A673 (cell line): ENCODE data around the gene LATS2. TPM values are rescaled to one million over a fixed set of nuclear protein-coding genes. Genes with fewer than 3 reads are reported as not detected.
A peak's percentile ranks its signal among the peaks of the same experiment; 100 is the strongest.

Source experiments
- BruUV-seq: library from RNA; stranded (reverse); fragments of 400-500 nt; replicated peaks from 2 replicates; lab custom pipeline; 2021; lab: Mats Ljungman, UMichigan
- CTCF ChIA-PET: fragments of 300-600 bp; sonication (Branson Sonifier 250); formaldehyde crosslinking; loops from one replicate; lab custom pipeline; 2022; ENCODE audit warnings: antibody characterized with exemption; lab: Charles Lee
- POLR2A ChIA-PET: fragments of 300-600 bp; sonication (Branson Sonifier 250); formaldehyde crosslinking; loops from one replicate; lab custom pipeline; 2022; ENCODE audit warnings: antibody characterized with exemption; ENCODE audit not compliant: low non-redundant PET; lab: Charles Lee
- DNase-seq: peaks from one replicate; pipeline ENCODE4 v3.0.0-alpha.2; 2015; ENCODE audit warnings: low spot score
- H3K27ac ChIP-seq: fragments of 200-600 bp; sonication (generic); 2 replicates; pipeline ENCODE4 v1.5.1; 2016; ENCODE audit warnings: mixed run types, low read depth, mild to moderate bottlenecking, mixed read lengths, antibody characterized with exemption, low read length; ENCODE audit not compliant: poor library complexity, severe bottlenecking
- H3K27me3 ChIP-seq: fragments of 200-600 bp; sonication (generic); replicated peaks from 2 replicates; pipeline ENCODE4 v1.6.1; 2017; ENCODE audit warnings: mixed run types, low read depth, mild to moderate bottlenecking, mixed read lengths, antibody characterized with exemption, low read length; ENCODE audit not compliant: insufficient read depth, poor library complexity
- H3K36me3 ChIP-seq: fragments of 200-600 bp; sonication (generic); 2 replicates; pipeline ENCODE4 v1.6.1; 2016; ENCODE audit warnings: mixed run types, mild to moderate bottlenecking, mixed read lengths, antibody characterized with exemption, low read length; ENCODE audit not compliant: insufficient read depth, poor library complexity, severe bottlenecking
- H3K4me1 ChIP-seq: fragments of 200-600 bp; sonication (generic); 2 replicates; pipeline ENCODE4 v1.6.1; 2017; ENCODE audit warnings: mixed run types, mild to moderate bottlenecking, mixed read lengths, antibody characterized with exemption, low read length; ENCODE audit not compliant: insufficient read depth, poor library complexity, severe bottlenecking
- H3K4me3 ChIP-seq: fragments of 200-600 bp; sonication (generic); 2 replicates; pipeline ENCODE4 v1.5.1; 2016; ENCODE audit warnings: low read depth, mixed run types, mild to moderate bottlenecking, mixed read lengths, low read length; ENCODE audit not compliant: poor library complexity, severe bottlenecking
- H3K9me3 ChIP-seq: fragments of 200-600 bp; sonication (generic); 2 replicates; pipeline ENCODE4 v1.6.1; 2016; ENCODE audit warnings: mixed run types, low read depth, mild to moderate bottlenecking, mixed read lengths, antibody characterized with exemption, low read length; ENCODE audit not compliant: poor library complexity, severe bottlenecking
- CTCF ChIP-seq: fragments of 300-800, 200-600 bp; sonication (generic); conservative IDR thresholded peaks from 2 replicates; pipeline ENCODE4 v1.5.1; 2017; ENCODE audit warnings: low read depth, mild to moderate bottlenecking, antibody characterized with exemption, low read length, moderate library complexity, mixed read lengths
- EZH2 ChIP-seq: fragments of 200-600 bp; sonication (generic); IDR thresholded peaks from 2 replicates; pipeline ENCODE4 v1.6.1; 2017; ENCODE audit warnings: borderline replicate concordance, low read depth, mild to moderate bottlenecking, mixed read lengths, antibody characterized with exemption, low read length; ENCODE audit not compliant: poor library complexity, severe bottlenecking
- intact Hi-C: fragments of 100-400 bp; cut with micrococcal nuclease; formaldehyde crosslinking; loops from one replicate; pipeline ENCODE4 v1.10.0; 2022; ENCODE audit not compliant: unreplicated experiment
- total RNA-seq: library from RNA; stranded (reverse); gene quantifications from 2 replicates; pipeline ENCODE4 v1.2.3, GENCODE V29; 2021

Gene LATS2
- total RNA-seq, 1 experiment from 2014 or later = 13.1 TPM

- no peak for DNase-seq
- Histone ChIP-seq H3K27ac (no peak overlapping the region), H3K27me3 (no peaks in the 10 kb centered on the region), H3K4me3 (no peak overlapping the region), H3K9me3 (no peaks in the 10 kb centered on the region), H3K36me3 (no peaks in the 10 kb centered on the region), H3K4me1 (peaks cover 13% of the 10 kb centered on the region)
- BruUV-seq = no TSS peak
- intact Hi-C loops = loop anchor here (10.0 kb wide), 1 partner anchor 69 kb away; no protein-coding TSS in a partner anchor
- TF ChIP-seq EZH2 = no peak
- TF ChIP-seq CTCF = no peak
- ChIA-PET CTCF (no interaction called here), POLR2A (no interaction called here)
These were observed 4.3 kb upstream of the LATS2 start for GRCh38 chr13:21065686-21066085.

GRCh38 chr13:21063031-21063430 is 1.6 kb upstream of the LATS2 start:
- no peak for TF ChIP-seq CTCF
- TF ChIP-seq EZH2 = no peak
- Histone ChIP-seq H3K36me3 (no peaks in the 10 kb centered on the region), H3K27me3 (no peaks in the 10 kb centered on the region), H3K4me1 (peaks cover 14% of the 10 kb centered on the region), H3K9me3 (no peaks in the 10 kb centered on the region), H3K4me3 (no peak overlapping the region), H3K27ac (no peak overlapping the region)
- DNase-seq = no peak
- intact Hi-C loops = loop anchor here (5.0 to 10.0 kb wide), 2 partner anchors 72 to 121 kb away; no protein-coding TSS in a partner anchor
- no TSS peak for BruUV-seq
- CTCF ChIA-PET = no interaction called here
- POLR2A ChIA-PET = no interaction called here

DNA sequence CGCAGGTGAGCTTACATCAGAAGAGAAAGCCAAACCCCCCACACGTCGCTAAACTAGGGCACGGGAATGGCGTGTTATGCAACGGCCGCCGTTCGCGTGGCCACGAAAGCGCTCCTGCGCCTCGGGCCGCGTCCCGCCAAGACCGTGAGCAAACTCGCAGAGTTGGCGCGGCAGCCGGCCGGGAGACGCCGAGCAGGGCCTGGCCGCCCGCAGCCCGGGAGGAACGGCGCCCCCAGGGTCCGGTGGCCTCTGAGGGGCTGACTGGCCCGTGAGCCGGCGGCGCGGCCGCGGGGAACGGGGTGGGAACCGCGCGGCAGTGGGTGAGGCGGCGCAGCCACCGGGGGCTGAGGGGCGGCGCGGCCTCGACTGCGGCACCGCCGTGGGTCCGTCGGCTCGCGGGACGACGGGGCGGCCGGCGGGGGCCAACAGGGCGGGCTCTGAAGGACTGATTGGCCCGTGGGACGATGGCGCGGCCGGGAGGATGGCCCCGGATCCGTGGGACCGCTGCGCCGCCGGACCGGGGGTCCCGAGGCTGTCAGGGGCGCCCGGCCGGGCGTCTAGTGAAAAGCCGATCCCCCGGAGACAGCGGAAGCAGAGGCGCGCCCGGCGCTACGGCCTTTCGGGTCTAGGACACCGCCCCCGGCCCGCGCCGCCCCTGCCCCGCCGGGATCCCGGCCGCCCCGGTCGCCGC is 903 bp downstream of the LATS2 start:
- intact Hi-C loops = loop anchor here (5.0 to 10.0 kb wide), 2 partner anchors 74 to 118 kb away; no protein-coding TSS in a partner anchor
- Histone ChIP-seq H3K27ac (peak overlapping the region; percentile 93), H3K4me3 (peak overlapping the region; percentile 99), H3K36me3 (no peaks in the 10 kb centered on the region), H3K4me1 (peaks cover 22% of the 10 kb centered on the region), H3K27me3 (no peaks in the 10 kb centered on the region), H3K9me3 (no peaks in the 10 kb centered on the region)
- ChIA-PET POLR2A (interaction anchor here (1.0 kb wide), 1 partner anchor 26 kb away, joined by 3 read pairs; no protein-coding TSS in a partner anchor), CTCF (no interaction called here)
- BruUV-seq = no TSS peak
- TF ChIP-seq CTCF (no peak), EZH2 (no peak)
- DNase-seq = peak; percentile 33
